GM19397 (cell line): ENCODE data around the gene SLBP.

Source experiments
- ATAC-seq: cut with Tn5 transposase; IDR thresholded peaks from one replicate; pipeline ENCODE4 v1.9.1; 2021; ENCODE audit warnings: mild to moderate bottlenecking, moderate library complexity; ENCODE audit not compliant: unreplicated experiment

Gene SLBP

GRCh38 chr4:1658146-1658545 lies 54.0 kb downstream of the SLBP start:
- no peak for ATAC-seq

- no peak for ATAC-seq
Measured at GRCh38 chr4:1656986-1657385, 55.1 kb downstream of the SLBP start.

GRCh38 chr4:1656132-1656531 lies 56.0 kb downstream of the SLBP start:
- ATAC-seq: no peak

- ATAC-seq: no peak
Measured at GRCh38 chr4:1655676-1656075, 56.4 kb downstream of the SLBP start.

GRCh38 chr4:1655081-1655480 lies 57.0 kb downstream of the SLBP start:
- no peak for ATAC-seq

- ATAC-seq: no peak
Measured at GRCh38 chr4:1654216-1654955, 57.7 kb downstream of the SLBP start.

- no peak for ATAC-seq
Measured at GRCh38 chr4:1653776-1654175, 58.3 kb downstream of the SLBP start.

GRCh38 chr4:1652088-1652487 lies 60.0 kb downstream of the SLBP start:
- ATAC-seq: no peak

GRCh38 chr4:1651609-1652008 lies 60.5 kb downstream of the SLBP start:
- no peak for ATAC-seq

GRCh38 chr4:1648962-1649361 lies 63.2 kb downstream of the SLBP start:
- ATAC-seq: no peak

- ATAC-seq: no peak
Measured at GRCh38 chr4:1647432-1647831, 64.7 kb downstream of the SLBP start.

- ATAC-seq: no peak
Measured at GRCh38 chr4:1646690-1647089, 65.4 kb downstream of the SLBP start.

GRCh38 chr4:1644891-1645657 lies 67.0 kb downstream of the SLBP start:
- ATAC-seq: no peak

- no peak for ATAC-seq
Measured at GRCh38 chr4:1643971-1644735, 68.0 kb downstream of the SLBP start.
